Right ventricle myocardium superior (tissue), 1 donor: ENCODE results near the gene TUBA1A. TPM values are rescaled to one million over a fixed set of nuclear protein-coding genes. Genes with fewer than 3 reads are reported as not detected.
A peak's percentile ranks its signal among the peaks of the same experiment; 100 is the strongest.
"Not testable (repeated sequence)": the region's sequence is repeated elsewhere in the genome, so short reads cannot be mapped to it uniquely, and the experiment has no call there.

ENCODE experiments used
- ATAC-seq: fragments of 200-7000 bp; cut with Tn5 transposase; one replicate; pipeline ENCODE4 v1.9.1; 2020; ENCODE audit warnings: mild to moderate bottlenecking; ENCODE audit not compliant: poor library complexity
- DNase-seq: peaks from one replicate; pipeline ENCODE4 v3.0.0-alpha.2; 2020
- intact Hi-C: fragments of 100-400 bp; cut with DNase I; formaldehyde crosslinking; loops from one replicate; pipeline ENCODE4 v1.11.2; 2022
- long read RNA-seq: library from polyadenylated mRNA; unstranded; transcript quantifications from one replicate; pipeline ENCODE4 v2.0.0, GENCODE V29; 2021
- total RNA-seq: library from RNA; stranded (reverse); fragmentation: NEBNext Ultra II Directional; extraction: Animal tissue kit (Norgen Biotek cat#: 25700); gene quantifications from one replicate; pipeline ENCODE4 v1.2.1, GENCODE V29; 2021
- donor health status: DM: no; HTN: yes; CAD: no; lungs with severe emphysema.

Gene TUBA1A
- 88.1 TPM for total RNA-seq
- long read RNA-seq, transcript TUBA1A-207 (3 exons, 1,384 nt) = minor isoform, 11 of 349 reads
- long read RNA-seq, transcript TUBA1A-202 (4 exons, 1,915 nt) = major isoform, 316 of 349 reads
- long read RNA-seq, transcript TUBA1A-201 (4 exons, 1,887 nt) = minor isoform, 12 of 349 reads
- long read RNA-seq, partial matches to known transcripts = 1 of 349 reads
- long read RNA-seq, other reads (novel, unspliced or antisense) = 8 of 349 reads

DNA sequence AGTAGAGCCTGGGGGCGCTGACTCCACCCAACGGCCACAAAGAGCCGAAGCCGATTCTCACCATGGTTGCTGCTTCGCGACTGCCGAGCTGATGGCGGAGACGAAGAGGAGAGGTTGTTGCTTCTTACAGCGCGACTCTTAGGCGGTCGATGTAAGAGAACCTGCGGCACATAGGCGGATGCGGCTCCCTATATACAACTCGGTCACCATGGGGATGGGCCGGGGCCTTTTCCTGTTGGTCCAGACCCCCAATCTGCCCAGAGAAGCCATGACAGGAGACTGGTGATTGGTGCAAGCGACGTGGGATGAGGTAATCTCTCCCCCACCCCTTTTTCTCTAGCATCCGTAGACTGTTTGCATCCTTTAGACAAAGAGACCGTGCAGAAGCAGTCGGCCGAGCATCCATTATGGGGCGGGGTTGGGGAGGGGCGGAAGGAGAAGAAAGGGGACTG is at the start of gene TUBA1A:
TUBA1A (minus strand) TSS at position 165 of the 452 bp plus-strand sequence; CDS start at position 64, 101 bp downstream.
- ATAC-seq (peak; percentile 86), DNase-seq (peak; percentile 96)
- intact Hi-C loops = loop anchor here (2.0 kb wide), 2 partner anchors 46 to 58 kb away; partner anchors contain the start of gene TUBA1B

- DNase-seq (no peak), ATAC-seq (no peak)
- intact Hi-C loops = loop anchor here (5.0 kb wide), 1 partner anchor 149 kb away; no protein-coding TSS in a partner anchor
Observed at GRCh38 chr12:49236423-49236822, 47.5 kb upstream of the TUBA1A start.

- DNase-seq (peak; percentile 84), ATAC-seq (peak; percentile 32)
- intact Hi-C loops = loop anchor here (2.0 to 5.0 kb wide), 2 partner anchors 45 to 102 kb away; partner anchors contain the start of genes TUBA1A and TUBA1B
Observed at GRCh38 chr12:49233842-49234526, 45.1 kb upstream of the TUBA1A start.

- ATAC-seq (peak; percentile 81), DNase-seq (peak; percentile 81)
- intact Hi-C loops = loop anchor here (5.0 kb wide), 1 partner anchor 101 kb away; the partner anchor contains the start of gene TUBA1B
Observed at GRCh38 chr12:49232940-49233841, 44.3 kb upstream of the TUBA1A start.

GRCh38 chr12:49231878-49232655 is 43.2 kb upstream of the TUBA1A start:
- intact Hi-C loops = loop anchor here (5.0 kb wide), 1 partner anchor 100 kb away; the partner anchor contains the start of gene TUBA1B
- ATAC-seq = no peak
- DNase-seq = no peak

- no peak for ATAC-seq
- intact Hi-C loops = loop anchor here (5.0 kb wide), 1 partner anchor 98 kb away; the partner anchor contains the start of gene TUBA1B
- no peak for DNase-seq
Observed at GRCh38 chr12:49230805-49231194, 41.9 kb upstream of the TUBA1A start.

DNA sequence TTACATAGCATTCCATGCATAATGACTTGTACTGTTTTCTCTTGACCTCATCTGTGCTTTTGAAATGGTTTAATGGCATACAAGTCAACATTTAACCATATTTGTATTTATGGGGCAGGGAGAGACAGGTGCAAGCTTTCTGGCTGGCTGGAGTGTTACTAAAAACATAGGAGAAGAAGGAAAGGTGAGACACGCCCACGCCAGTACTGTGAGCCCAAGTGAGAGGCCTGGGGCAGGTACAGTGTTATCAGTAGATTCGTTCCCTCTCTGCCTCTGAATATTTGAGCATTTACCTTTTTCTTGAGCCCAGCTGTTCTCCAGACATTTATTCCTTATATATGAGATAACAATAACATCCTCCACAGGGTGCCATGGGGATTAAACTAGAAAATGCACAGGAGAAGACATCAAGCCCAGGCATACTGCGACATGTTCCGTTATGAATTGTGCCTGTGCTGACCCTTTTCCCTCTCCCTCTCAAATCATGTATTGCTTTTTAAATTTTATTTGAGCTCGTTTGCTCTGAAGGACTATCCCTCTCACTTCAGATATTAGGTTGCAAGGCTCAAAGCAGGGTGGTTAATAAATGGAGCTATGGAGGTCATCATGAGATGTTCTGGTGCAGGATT is 41.4 kb upstream of the TUBA1A start:
- no peak for ATAC-seq
- intact Hi-C loops = loop anchor here (5.0 kb wide), 1 partner anchor 98 kb away; the partner anchor contains the start of gene TUBA1B
- DNase-seq = no peak

- intact Hi-C loops = no loop called here
- DNase-seq (no peak), ATAC-seq (no peak)
Observed at GRCh38 chr12:49228653-49229052, 39.8 kb upstream of the TUBA1A start.

GRCh38 chr12:49227713-49228112 is 38.8 kb upstream of the TUBA1A start:
- ATAC-seq (no peak), DNase-seq (no peak)
- intact Hi-C loops = no loop called here

- DNase-seq (no peak), ATAC-seq (peak; percentile 21)
- intact Hi-C loops = no loop called here
Observed at GRCh38 chr12:49225576-49226166, 36.8 kb upstream of the TUBA1A start.

DNA sequence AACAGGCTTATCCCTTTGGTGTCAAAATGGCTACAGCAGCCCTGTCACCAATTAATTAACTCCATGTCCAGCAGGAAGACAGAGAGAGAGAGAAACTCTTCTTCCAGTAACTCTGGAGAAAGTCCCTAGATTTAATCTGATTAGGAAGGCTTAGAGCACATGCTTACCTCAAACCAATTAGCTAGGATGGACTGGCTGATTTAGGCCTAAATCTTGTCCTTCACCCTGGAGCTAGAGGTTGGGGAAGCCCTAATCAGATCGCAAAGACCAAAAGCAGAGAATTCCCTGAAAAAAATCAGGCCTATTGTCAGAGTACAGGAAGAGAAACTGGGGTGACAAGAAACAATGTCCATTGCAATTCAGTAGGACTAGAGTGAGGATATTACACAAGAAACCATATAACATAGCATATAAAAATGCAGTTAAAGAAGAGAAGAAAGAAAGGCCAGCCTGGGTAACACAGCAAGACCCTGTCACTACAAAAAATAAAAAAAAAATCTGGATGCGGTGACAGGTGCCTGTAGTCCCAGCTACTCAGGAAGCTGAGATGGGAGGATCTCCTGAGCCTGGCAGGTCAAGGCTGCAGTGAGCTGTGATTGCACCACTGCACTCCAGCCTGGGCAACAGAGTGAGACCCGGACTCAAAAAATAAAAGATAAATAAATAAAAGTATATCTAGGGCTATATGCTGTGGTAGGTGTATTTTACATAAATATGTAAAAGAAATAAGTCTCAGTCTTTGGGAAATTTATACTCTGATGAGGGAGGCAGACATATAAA is 34.9 kb upstream of the TUBA1A start:
- no peak for DNase-seq
- intact Hi-C loops = no loop called here
- ATAC-seq = no peak

- DNase-seq (no peak), ATAC-seq (no peak)
- intact Hi-C loops = no loop called here
Observed at GRCh38 chr12:49223122-49223521, 34.2 kb upstream of the TUBA1A start.

- DNase-seq (no peak), ATAC-seq (peak; percentile 8)
- intact Hi-C loops = no loop called here
Observed at GRCh38 chr12:49220972-49221371, 32.1 kb upstream of the TUBA1A start.

- intact Hi-C loops = no loop called here
Observed at GRCh38 chr12:49219417-49220026, 30.6 kb upstream of the TUBA1A start.

DNA sequence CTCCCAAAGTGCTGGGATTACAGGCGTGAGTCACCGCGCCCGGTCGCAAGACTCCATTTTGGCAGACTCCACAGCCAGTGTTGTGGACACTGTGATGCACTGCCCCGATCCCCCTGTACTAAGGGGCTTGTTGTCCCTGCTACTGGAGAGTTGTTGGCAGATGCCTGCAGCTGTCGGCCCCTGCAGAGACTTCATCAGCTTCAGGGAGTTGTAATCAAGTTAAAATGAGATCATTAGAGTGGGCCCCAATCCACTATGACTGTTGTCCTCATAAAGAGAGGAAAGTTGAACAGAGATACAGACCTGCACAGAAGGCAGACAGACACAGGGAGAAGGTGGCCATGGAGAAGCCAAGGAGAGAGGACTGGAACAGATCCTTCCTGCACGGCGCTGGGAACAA is 23.7 kb upstream of the TUBA1A start:
- intact Hi-C loops = no loop called here

More at GRCh38 chr12:49219417-49220026, 30.6 kb upstream of the TUBA1A start:
- ATAC-seq = no peak
- DNase-seq = no peak

DNA sequence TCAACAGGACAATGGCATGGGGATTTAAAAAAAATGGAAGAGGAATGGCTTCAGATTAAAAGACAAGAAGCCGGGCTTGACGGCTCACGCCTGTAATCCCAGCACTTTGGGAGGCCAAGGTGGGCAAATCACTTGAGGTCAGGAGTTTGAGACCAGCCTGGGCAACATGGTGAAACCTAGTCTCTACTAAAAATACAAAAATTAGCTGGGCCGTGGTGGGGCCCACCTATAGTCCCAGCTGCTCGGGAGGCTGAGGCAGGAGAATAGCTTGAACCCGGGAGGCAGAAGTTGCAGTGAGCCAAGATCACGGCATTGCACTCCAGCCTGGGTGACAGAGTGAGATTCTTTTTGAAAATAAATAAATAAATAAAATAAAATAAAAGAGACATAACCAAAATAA is 21.8 kb upstream of the TUBA1A start:
- ATAC-seq, intact Hi-C loops, DNase-seq: not testable (repeated sequence)

More for the DNA sequence above, 23.7 kb upstream of the TUBA1A start:
- ATAC-seq (no peak), DNase-seq (no peak)
